ENCODE measurements around the gene SLC29A3. TPM values are rescaled to one million over a fixed set of nuclear protein-coding genes. Genes with fewer than 3 reads are reported as not detected.

Gene SLC29A3
- total RNA-seq, 1 donor = 2.2 TPM

DNA sequence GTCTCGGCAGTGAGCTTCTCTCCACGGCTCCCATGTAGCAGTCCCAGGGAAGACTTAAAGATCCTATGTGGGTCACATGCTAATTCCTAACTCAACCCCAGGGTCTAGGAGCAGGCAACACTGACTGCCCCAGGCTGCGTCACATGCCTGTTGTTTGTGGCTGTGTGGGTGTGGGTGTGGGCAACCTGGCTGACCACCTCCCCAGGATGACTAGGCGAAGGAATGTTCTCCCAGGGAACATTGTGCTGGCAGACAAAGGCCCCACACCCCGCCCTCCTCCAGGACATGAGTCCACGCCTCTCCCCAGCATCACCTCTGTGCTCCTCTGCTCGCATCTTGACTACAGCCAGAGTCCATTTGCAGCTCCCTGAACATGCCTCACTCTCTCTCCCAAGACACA lies 30.3 kb downstream of the SLC29A3 start:
- no peak overlapping the region for H3K4me3 ChIP-seq (ENCODE audit: low read depth, low read length)
- TF ChIP-seq, protein P1, sequence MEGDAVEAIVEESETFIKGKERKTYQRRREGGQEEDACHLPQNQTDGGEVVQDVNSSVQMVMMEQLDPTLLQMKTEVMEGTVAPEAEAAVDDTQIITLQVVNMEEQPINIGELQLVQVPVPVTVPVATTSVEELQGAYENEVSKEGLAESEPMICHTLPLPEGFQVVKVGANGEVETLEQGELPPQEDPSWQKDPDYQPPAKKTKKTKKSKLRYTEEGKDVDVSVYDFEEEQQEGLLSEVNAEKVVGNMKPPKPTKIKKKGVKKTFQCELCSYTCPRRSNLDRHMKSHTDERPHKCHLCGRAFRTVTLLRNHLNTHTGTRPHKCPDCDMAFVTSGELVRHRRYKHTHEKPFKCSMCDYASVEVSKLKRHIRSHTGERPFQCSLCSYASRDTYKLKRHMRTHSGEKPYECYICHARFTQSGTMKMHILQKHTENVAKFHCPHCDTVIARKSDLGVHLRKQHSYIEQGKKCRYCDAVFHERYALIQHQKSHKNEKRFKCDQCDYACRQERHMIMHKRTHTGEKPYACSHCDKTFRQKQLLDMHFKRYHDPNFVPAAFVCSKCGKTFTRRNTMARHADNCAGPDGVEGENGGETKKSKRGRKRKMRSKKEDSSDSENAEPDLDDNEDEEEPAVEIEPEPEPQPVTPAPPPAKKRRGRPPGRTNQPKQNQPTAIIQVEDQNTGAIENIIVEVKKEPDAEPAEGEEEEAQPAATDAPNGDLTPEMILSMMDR (IDR thresholded peaks at IDR 0.05; ENCODE audit: insufficient read depth, low read depth, low read length) = no peak
- DNase-seq (ENCODE audit: low read depth) = no peak

DNA sequence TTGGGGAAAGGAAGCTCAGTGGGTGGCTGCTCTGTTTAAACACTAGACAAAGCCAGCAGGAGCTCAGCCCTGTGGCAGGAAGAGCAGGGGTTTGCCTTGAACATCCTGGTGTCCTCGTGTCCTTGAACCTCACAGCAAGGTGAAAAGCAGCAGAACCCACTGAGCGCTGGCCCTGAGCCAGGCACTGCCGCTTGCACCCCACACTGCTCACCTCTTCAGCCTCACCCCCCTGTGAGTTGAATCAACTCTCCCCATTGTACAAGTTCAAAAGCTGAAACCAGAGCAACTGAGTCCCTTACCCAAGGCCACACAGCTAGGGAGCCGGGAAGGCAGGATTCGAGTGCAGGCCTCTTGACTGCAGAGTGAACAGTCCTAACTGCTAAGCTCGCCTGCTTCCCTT lies 32.0 kb downstream of the SLC29A3 start:
- DNase-seq (ENCODE audit: low read depth) = no peak
- H3K4me3 ChIP-seq (ENCODE audit: low read depth, low read length) = no peak overlapping the region
- TF ChIP-seq, protein P1 (IDR thresholded peaks at IDR 0.05; ENCODE audit: insufficient read depth, low read depth, low read length) = no peak

DNA sequence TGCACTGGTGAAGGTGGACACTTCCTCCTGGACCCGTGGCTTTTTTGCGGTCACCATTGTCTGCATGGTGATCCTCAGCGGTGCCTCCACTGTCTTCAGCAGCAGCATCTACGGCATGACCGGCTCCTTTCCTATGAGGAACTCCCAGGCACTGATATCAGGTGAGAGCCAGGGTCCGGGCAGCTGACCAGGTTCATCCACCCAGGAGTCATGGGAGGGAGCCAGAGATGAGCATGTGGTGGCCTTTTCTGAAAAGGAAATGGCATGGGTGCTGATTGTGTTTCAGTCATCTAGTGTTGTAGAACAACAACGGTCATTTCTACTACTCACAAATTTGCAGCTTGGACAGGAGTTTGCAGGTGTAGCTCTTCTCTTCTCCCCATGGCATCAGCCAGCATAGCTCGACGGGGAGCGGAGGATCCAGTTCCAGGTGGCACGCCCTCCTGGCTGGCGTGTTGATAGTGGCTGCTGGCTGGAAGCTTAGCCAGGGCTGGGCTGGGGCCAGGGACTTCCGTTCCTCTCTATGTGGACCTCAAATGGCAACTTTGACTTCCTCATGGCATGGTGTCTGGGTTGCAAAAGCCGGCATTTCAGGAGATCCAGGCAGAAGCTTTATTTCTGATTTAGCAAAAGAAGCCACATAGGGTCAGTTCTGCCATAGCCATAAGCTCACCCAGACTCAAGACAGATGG lies 32.7 kb downstream of the SLC29A3 start:
- TF ChIP-seq, protein P1 (IDR thresholded peaks at IDR 0.05; ENCODE audit: insufficient read depth, low read depth, low read length) = no peak
- DNase-seq (ENCODE audit: low read depth) = no peak
- H3K4me3 ChIP-seq (ENCODE audit: low read depth, low read length) = no peak overlapping the region

DNA sequence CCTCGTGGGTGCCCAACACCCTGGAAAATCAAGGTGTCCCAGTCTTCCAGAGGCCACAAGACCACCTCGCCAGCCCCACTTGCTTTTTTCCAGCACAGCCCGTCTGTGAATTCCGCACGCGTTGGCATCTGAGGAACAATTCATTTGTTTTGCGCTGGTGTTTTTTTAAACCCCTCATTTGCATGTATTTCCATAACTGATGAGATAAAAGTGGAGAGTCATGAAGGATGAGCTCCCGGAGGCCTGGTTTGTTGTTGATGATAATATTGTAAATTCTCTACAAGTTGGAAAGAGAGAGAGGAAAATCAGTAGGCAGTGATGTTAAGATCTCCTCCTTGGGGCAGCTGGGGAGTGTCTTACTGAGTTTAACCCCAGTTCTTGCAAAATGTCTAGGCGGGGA lies 34.6 kb downstream of the SLC29A3 start:
- no peak for DNase-seq (ENCODE audit: low read depth)

DNA sequence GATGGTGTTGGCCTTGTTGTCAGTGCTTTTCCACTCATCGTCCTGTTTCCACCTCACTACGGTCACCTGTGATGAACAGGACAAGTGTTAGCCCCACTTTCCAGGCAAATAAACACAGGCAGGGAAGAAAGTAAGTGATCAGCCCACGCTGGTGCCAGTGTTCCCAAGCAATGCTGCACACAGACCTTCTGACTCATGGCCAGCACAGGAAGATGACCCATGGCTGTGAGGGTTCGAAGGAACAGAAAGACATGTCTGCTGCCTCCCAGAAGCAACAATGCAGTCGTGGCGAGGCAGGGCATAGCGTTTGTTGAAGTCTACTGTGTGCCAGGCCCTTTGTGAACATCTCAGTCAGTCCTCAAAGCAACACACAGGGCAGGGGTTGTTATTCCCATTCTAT lies 35.7 kb downstream of the SLC29A3 start:
- TF ChIP-seq, protein P1 (IDR thresholded peaks at IDR 0.05; ENCODE audit: insufficient read depth, low read depth, low read length) = no peak
- H3K4me3 ChIP-seq (ENCODE audit: low read depth, low read length) = no peak overlapping the region
- no peak for DNase-seq (ENCODE audit: low read depth)

More for the DNA sequence above, 34.6 kb downstream of the SLC29A3 start:
- H3K4me3 ChIP-seq (ENCODE audit: low read depth, low read length) = no peak overlapping the region
- TF ChIP-seq, protein P1 (IDR thresholded peaks at IDR 0.05; ENCODE audit: insufficient read depth, low read depth, low read length) = no peak

DNA sequence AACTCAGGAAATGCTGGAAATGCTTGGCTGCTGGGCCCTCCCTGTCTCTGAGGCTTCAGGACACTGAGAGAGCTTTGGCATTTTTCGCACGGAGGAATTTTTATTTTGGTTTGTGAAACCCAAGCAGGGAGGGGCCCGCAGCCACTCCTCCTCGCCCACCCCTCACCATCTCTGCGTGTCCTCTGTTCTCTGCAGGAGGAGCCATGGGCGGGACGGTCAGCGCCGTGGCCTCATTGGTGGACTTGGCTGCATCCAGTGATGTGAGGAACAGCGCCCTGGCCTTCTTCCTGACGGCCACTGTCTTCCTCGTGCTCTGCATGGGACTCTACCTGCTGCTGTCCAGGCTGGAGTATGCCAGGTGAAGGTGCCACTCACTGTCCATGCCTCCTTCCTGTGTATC lies 36.8 kb downstream of the SLC29A3 start:
- no peak overlapping the region for H3K4me3 ChIP-seq (ENCODE audit: low read depth, low read length)
- TF ChIP-seq, protein P1 (IDR thresholded peaks at IDR 0.05; ENCODE audit: insufficient read depth, low read depth, low read length) = no peak
- DNase-seq (ENCODE audit: low read depth) = no peak

DNA sequence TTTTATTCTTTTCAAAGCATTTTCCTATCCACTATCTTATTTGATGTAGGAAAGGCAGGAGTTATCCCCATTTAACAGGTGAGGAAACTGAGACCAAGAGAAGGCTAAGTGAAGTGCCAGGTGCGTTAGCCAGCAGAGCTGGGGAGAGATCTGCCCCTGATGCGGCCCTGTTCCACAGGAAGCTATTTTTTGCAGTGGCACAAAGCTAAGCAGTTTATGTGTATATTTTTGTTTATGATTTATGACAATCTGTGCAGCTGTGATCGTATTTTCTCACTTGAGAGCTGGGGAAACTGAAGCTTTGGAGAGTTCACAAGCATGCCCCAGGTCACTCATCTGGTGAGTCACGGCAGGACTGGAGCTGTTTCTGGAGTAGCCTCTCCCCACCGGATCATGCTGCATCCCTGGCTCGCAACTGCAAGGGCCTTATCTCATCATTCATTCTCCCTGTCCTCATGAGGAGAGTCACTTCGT lies 38.8 kb downstream of the SLC29A3 start:
- TF ChIP-seq, protein P1 (IDR thresholded peaks at IDR 0.05; ENCODE audit: insufficient read depth, low read depth, low read length) = no peak
- no peak overlapping the region for H3K4me3 ChIP-seq (ENCODE audit: low read depth, low read length)
- DNase-seq (ENCODE audit: low read depth) = peak; percentile 75

Data from fibroblast of villous mesenchyme (primary cell).